ENCODE results near the gene PARL.
"Not testable (repeated sequence)": the region's sequence is repeated elsewhere in the genome, so short reads cannot be mapped to it uniquely, and the experiment has no call there.

Gene PARL

GRCh38 chr3:183883291-183884096, 1.2 kb downstream of the PARL start:
- Mint-ChIP-seq H3K4me1 (peaks cover 53% of the 10 kb centered on the region), H3K27me3 (no peaks in the 10 kb centered on the region), H3K9me3 (no peaks in the 10 kb centered on the region)

GRCh38 chr3:183880121-183880520, 4.6 kb downstream of the PARL start:
- Mint-ChIP-seq H3K4me1 (peaks cover 70% of the 10 kb centered on the region), H3K27ac (no peak overlapping the region), H3K27me3 (no peaks in the 10 kb centered on the region), H3K4me3 (no peak overlapping the region), H3K36me3 (peaks cover 5% of the 10 kb centered on the region), H3K9me3 (no peaks in the 10 kb centered on the region)

More at GRCh38 chr3:183883291-183884096, 1.2 kb downstream of the PARL start:
- H3K36me3 Mint-ChIP-seq, result peaks cover 3% of the 10 kb centered on the region
- peak overlapping the region; percentile 98 for H3K4me3 Mint-ChIP-seq
- peak overlapping the region; percentile 90 for H3K27ac Mint-ChIP-seq

GRCh38 chr3:183879243-183879642, 5.4 kb downstream of the PARL start:
- H3K27ac Mint-ChIP-seq, result no peak overlapping the region
- H3K4me3 Mint-ChIP-seq, result no peak overlapping the region
- H3K9me3 Mint-ChIP-seq, result no peaks in the 10 kb centered on the region
- H3K4me1 Mint-ChIP-seq, result peaks cover 69% of the 10 kb centered on the region
- no peaks in the 10 kb centered on the region for H3K27me3 Mint-ChIP-seq
- H3K36me3 Mint-ChIP-seq, result peaks cover 5% of the 10 kb centered on the region

GRCh38 chr3:183878071-183878470, 6.6 kb downstream of the PARL start:
- H3K27ac Mint-ChIP-seq, result no peak overlapping the region
- peaks cover 5% of the 10 kb centered on the region for H3K36me3 Mint-ChIP-seq
- peaks cover 65% of the 10 kb centered on the region for H3K4me1 Mint-ChIP-seq
- no peaks in the 10 kb centered on the region for H3K27me3 Mint-ChIP-seq
- no peaks in the 10 kb centered on the region for H3K9me3 Mint-ChIP-seq
- no peak overlapping the region for H3K4me3 Mint-ChIP-seq

GRCh38 chr3:183877227-183877626, 7.5 kb downstream of the PARL start:
- H3K27me3 Mint-ChIP-seq, H3K4me3 Mint-ChIP-seq, H3K9me3 Mint-ChIP-seq, H3K36me3 Mint-ChIP-seq: not testable (repeated sequence)
- Mint-ChIP-seq H3K27ac (peak overlapping the region; percentile 47), H3K4me1 (peaks cover 65% of the 10 kb centered on the region)

GRCh38 chr3:183875411-183875810, 9.3 kb downstream of the PARL start:
- H3K4me1 Mint-ChIP-seq, result peaks cover 75% of the 10 kb centered on the region
- no peaks in the 10 kb centered on the region for H3K27me3 Mint-ChIP-seq
- H3K4me3 Mint-ChIP-seq, result no peak overlapping the region
- no peak overlapping the region for H3K27ac Mint-ChIP-seq
- H3K36me3 Mint-ChIP-seq, result peaks cover 7% of the 10 kb centered on the region
- H3K9me3 Mint-ChIP-seq, result no peaks in the 10 kb centered on the region

- Mint-ChIP-seq H3K27me3 (no peaks in the 10 kb centered on the region), H3K9me3 (no peaks in the 10 kb centered on the region), H3K36me3 (peaks cover 4% of the 10 kb centered on the region), H3K4me1 (peaks cover 69% of the 10 kb centered on the region), H3K4me3 (no peak overlapping the region), H3K27ac (no peak overlapping the region)
Observed at GRCh38 chr3:183873914-183874313, 10.8 kb downstream of the PARL start.

GRCh38 chr3:183871541-183871940, 13.1 kb downstream of the PARL start:
- H3K4me3 Mint-ChIP-seq, result no peak overlapping the region
- no peaks in the 10 kb centered on the region for H3K27me3 Mint-ChIP-seq

GRCh38 chr3:183870563-183870962, 14.1 kb downstream of the PARL start:
- Mint-ChIP-seq H3K4me1 (peaks cover 47% of the 10 kb centered on the region), H3K4me3 (no peak overlapping the region), H3K36me3 (peaks cover 7% of the 10 kb centered on the region), H3K27ac (no peak overlapping the region), H3K27me3 (no peaks in the 10 kb centered on the region), H3K9me3 (no peaks in the 10 kb centered on the region)

More at GRCh38 chr3:183871541-183871940, 13.1 kb downstream of the PARL start:
- Mint-ChIP-seq H3K36me3 (peaks cover 5% of the 10 kb centered on the region), H3K9me3 (no peaks in the 10 kb centered on the region), H3K27ac (no peak overlapping the region), H3K4me1 (peaks cover 51% of the 10 kb centered on the region)

- Mint-ChIP-seq H3K4me1 (peaks cover 37% of the 10 kb centered on the region), H3K36me3 (peaks cover 7% of the 10 kb centered on the region), H3K9me3 (no peaks in the 10 kb centered on the region), H3K27ac (peak overlapping the region; percentile 9), H3K4me3 (no peak overlapping the region), H3K27me3 (no peaks in the 10 kb centered on the region)
Observed at GRCh38 chr3:183868796-183869195, 15.9 kb downstream of the PARL start.

- Mint-ChIP-seq H3K36me3 (peaks cover 15% of the 10 kb centered on the region), H3K4me1 (peaks cover 5% of the 10 kb centered on the region), H3K9me3 (no peaks in the 10 kb centered on the region), H3K27me3 (no peaks in the 10 kb centered on the region), H3K4me3 (no peak overlapping the region), H3K27ac (no peak overlapping the region)
Observed at GRCh38 chr3:183862610-183863009, 22.1 kb downstream of the PARL start.

- H3K36me3 Mint-ChIP-seq, result peaks cover 21% of the 10 kb centered on the region
- no peak overlapping the region for H3K4me3 Mint-ChIP-seq
- no peaks in the 10 kb centered on the region for H3K9me3 Mint-ChIP-seq
- H3K4me1 Mint-ChIP-seq, result peaks cover 18% of the 10 kb centered on the region
- H3K27me3 Mint-ChIP-seq, result no peaks in the 10 kb centered on the region
- H3K27ac Mint-ChIP-seq, result no peak overlapping the region
Observed at GRCh38 chr3:183857863-183858262, 26.8 kb downstream of the PARL start.

- no peaks in the 10 kb centered on the region for H3K27me3 Mint-ChIP-seq
- no peaks in the 10 kb centered on the region for H3K9me3 Mint-ChIP-seq
- H3K4me3 Mint-ChIP-seq, result no peak overlapping the region
- H3K4me1 Mint-ChIP-seq, result peaks cover 23% of the 10 kb centered on the region
- no peak overlapping the region for H3K27ac Mint-ChIP-seq
- H3K36me3 Mint-ChIP-seq, result peaks cover 26% of the 10 kb centered on the region
Observed at GRCh38 chr3:183854318-183855035, 30.2 kb downstream of the PARL start.

- H3K27ac Mint-ChIP-seq, result no peak overlapping the region
- H3K27me3 Mint-ChIP-seq, result no peaks in the 10 kb centered on the region
- peaks cover 21% of the 10 kb centered on the region for H3K36me3 Mint-ChIP-seq
Observed at GRCh38 chr3:183845608-183846288, 38.9 kb downstream of the PARL start.

GRCh38 chr3:183845090-183845489, 39.6 kb downstream of the PARL start:
- H3K36me3 Mint-ChIP-seq, result peaks cover 16% of the 10 kb centered on the region
- no peaks in the 10 kb centered on the region for H3K9me3 Mint-ChIP-seq
- H3K27me3 Mint-ChIP-seq, result no peaks in the 10 kb centered on the region
- H3K27ac Mint-ChIP-seq, result no peak overlapping the region
- H3K4me3 Mint-ChIP-seq, result no peak overlapping the region
- peaks cover 22% of the 10 kb centered on the region for H3K4me1 Mint-ChIP-seq

More at GRCh38 chr3:183845608-183846288, 38.9 kb downstream of the PARL start:
- H3K9me3 Mint-ChIP-seq, result no peaks in the 10 kb centered on the region
- peaks cover 22% of the 10 kb centered on the region for H3K4me1 Mint-ChIP-seq
- no peak overlapping the region for H3K4me3 Mint-ChIP-seq

- H3K9me3 Mint-ChIP-seq, result no peaks in the 10 kb centered on the region
- no peak overlapping the region for H3K4me3 Mint-ChIP-seq
- H3K27me3 Mint-ChIP-seq, result no peaks in the 10 kb centered on the region
- peaks cover 22% of the 10 kb centered on the region for H3K4me1 Mint-ChIP-seq
- peaks cover 18% of the 10 kb centered on the region for H3K36me3 Mint-ChIP-seq
- peak overlapping the region; percentile 69 for H3K27ac Mint-ChIP-seq
Observed at GRCh38 chr3:183844606-183845005, 40.1 kb downstream of the PARL start.

All from activated naive CD4-positive, alpha-beta T cell treated with anti-CD3 and anti-CD28 coated beads, Interleukin-2, amount 50 U/mL, for 24 hours (primary cell).